ENCODE data around the gene ZBBX.

DNA sequence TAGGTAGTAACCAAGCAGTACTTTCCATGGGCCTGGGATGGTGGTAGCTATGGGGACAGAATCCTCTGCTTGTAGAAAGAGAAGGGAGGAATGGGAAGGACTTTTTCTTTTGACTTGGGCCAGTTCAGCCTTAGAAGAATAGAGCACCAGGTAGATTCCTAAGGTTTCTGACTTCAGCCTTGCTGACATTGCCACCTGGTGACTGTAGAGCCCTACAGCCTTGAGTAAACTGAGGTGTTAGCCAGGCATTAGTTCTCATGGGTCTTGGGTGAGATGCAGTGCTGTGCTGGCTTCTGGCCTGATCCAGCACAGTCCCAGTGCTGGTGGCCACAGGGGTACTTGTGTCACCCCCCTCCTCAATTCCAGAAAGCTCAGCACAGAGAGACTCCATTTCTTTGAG lies 171.1 kb downstream of the ZBBX start:
- TF ChIP-seq POLR2A (IDR thresholded peaks at IDR 0.05) = no peak
- TF ChIP-seq, protein P1, sequence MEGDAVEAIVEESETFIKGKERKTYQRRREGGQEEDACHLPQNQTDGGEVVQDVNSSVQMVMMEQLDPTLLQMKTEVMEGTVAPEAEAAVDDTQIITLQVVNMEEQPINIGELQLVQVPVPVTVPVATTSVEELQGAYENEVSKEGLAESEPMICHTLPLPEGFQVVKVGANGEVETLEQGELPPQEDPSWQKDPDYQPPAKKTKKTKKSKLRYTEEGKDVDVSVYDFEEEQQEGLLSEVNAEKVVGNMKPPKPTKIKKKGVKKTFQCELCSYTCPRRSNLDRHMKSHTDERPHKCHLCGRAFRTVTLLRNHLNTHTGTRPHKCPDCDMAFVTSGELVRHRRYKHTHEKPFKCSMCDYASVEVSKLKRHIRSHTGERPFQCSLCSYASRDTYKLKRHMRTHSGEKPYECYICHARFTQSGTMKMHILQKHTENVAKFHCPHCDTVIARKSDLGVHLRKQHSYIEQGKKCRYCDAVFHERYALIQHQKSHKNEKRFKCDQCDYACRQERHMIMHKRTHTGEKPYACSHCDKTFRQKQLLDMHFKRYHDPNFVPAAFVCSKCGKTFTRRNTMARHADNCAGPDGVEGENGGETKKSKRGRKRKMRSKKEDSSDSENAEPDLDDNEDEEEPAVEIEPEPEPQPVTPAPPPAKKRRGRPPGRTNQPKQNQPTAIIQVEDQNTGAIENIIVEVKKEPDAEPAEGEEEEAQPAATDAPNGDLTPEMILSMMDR (IDR thresholded peaks at IDR 0.05) = no peak

All from testis (tissue), 2 donors.